ENCODE data around the gene BRSK2. TPM values are rescaled to one million over a fixed set of nuclear protein-coding genes. Genes with fewer than 3 reads are reported as not detected.

BRSK2 gene
- total and polyA plus RNA-seq, 2 experiments from 2014 or later, result 4.7 to 13.6 TPM

- Histone ChIP-seq H3K79me2 (no peaks in the 10 kb centered on the region), H3K4me3 (no peak overlapping the region), H3K9me2 (replicated peaks; ENCODE audit: insufficient read depth) (no peaks in the 10 kb centered on the region), H2AFZ (no peak overlapping the region), H3K36me3 (replicated peaks; ENCODE audit: insufficient read depth, low read depth) (no peaks in the 10 kb centered on the region), H3K4me1 (ENCODE audit: insufficient read depth) (no peaks in the 10 kb centered on the region), H3K27ac (no peak overlapping the region), H4K20me1 (ENCODE audit: insufficient read depth, poor library complexity, severe bottlenecking) (no peaks in the 10 kb centered on the region), H3K27me3 (no peaks in the 10 kb centered on the region), H3K4me2 (no peak overlapping the region), H3K9me3 (ENCODE audit: low read depth) (no peaks in the 10 kb centered on the region)
- 98% methylated on average over 12 of the region's 12 CpGs for WGBS (ENCODE audit: low lambda C conversion rate, missing lambda C conversion rate)
- no peak for TF ChIP-seq EZH2 (IDR thresholded peaks at IDR 0.05; ENCODE audit: borderline replicate concordance)
- no peak for TF ChIP-seq CTCF (IDR thresholded peaks at IDR 0.05; ENCODE audit: poor library complexity)
- no peak for TF ChIP-seq EZH2phosphoT487 (IDR thresholded peaks at IDR 0.05; ENCODE audit: low read depth, severe bottlenecking, unreplicated experiment)
- DNase-seq (ENCODE audit: low spot score), result no peak
Measured at GRCh38 chr11:1473011-1473628, 83.4 kb downstream of the BRSK2 start.

GRCh38 chr11:1473786-1474185 lies 84.1 kb downstream of the BRSK2 start:
- Histone ChIP-seq H3K4me2 (no peak overlapping the region), H3K4me3 (no peak overlapping the region), H3K9me2 (replicated peaks; ENCODE audit: insufficient read depth) (no peaks in the 10 kb centered on the region), H2AFZ (no peak overlapping the region), H3K4me1 (ENCODE audit: insufficient read depth) (no peaks in the 10 kb centered on the region), H3K27me3 (no peaks in the 10 kb centered on the region), H3K79me2 (no peaks in the 10 kb centered on the region), H3K27ac (no peak overlapping the region), H3K36me3 (replicated peaks; ENCODE audit: insufficient read depth, low read depth) (no peaks in the 10 kb centered on the region), H3K9me3 (ENCODE audit: low read depth) (no peaks in the 10 kb centered on the region), H4K20me1 (ENCODE audit: insufficient read depth, poor library complexity, severe bottlenecking) (no peaks in the 10 kb centered on the region)
- 96% methylated on average over 20 of the region's 22 CpGs for WGBS (ENCODE audit: low lambda C conversion rate, missing lambda C conversion rate)
- DNase-seq (ENCODE audit: low spot score), result no peak
- TF ChIP-seq EZH2phosphoT487 (IDR thresholded peaks at IDR 0.05; ENCODE audit: low read depth, severe bottlenecking, unreplicated experiment) (no peak), EZH2 (IDR thresholded peaks at IDR 0.05; ENCODE audit: borderline replicate concordance) (no peak), CTCF (IDR thresholded peaks at IDR 0.05; ENCODE audit: poor library complexity) (no peak)

GRCh38 chr11:1475841-1476240 lies 86.1 kb downstream of the BRSK2 start:
- H3K27ac ChIP-seq, result no peak overlapping the region
- no peak for TF ChIP-seq EZH2 (IDR thresholded peaks at IDR 0.05; ENCODE audit: borderline replicate concordance)
- no peak for TF ChIP-seq EZH2phosphoT487 (IDR thresholded peaks at IDR 0.05; ENCODE audit: low read depth, severe bottlenecking, unreplicated experiment)
- no peak for TF ChIP-seq CTCF (IDR thresholded peaks at IDR 0.05; ENCODE audit: poor library complexity)
- no peaks in the 10 kb centered on the region for H3K9me3 ChIP-seq (ENCODE audit: low read depth)
- no peak overlapping the region for H3K4me3 ChIP-seq
- no peaks in the 10 kb centered on the region for H3K4me1 ChIP-seq (ENCODE audit: insufficient read depth)
- H3K36me3 ChIP-seq (replicated peaks; ENCODE audit: insufficient read depth, low read depth), result no peaks in the 10 kb centered on the region
- no peaks in the 10 kb centered on the region for H3K79me2 ChIP-seq
- 98% methylated on average over 12 of the region's 12 CpGs for WGBS (ENCODE audit: low lambda C conversion rate, missing lambda C conversion rate)
- no peak overlapping the region for H3K4me2 ChIP-seq
- no peaks in the 10 kb centered on the region for H3K9me2 ChIP-seq (replicated peaks; ENCODE audit: insufficient read depth)
- H4K20me1 ChIP-seq (ENCODE audit: insufficient read depth, poor library complexity, severe bottlenecking), result peaks cover 2% of the 10 kb centered on the region
- no peak for DNase-seq (ENCODE audit: low spot score)
- no peak overlapping the region for H2AFZ ChIP-seq
- no peaks in the 10 kb centered on the region for H3K27me3 ChIP-seq
